Measurements from ENCODE around the gene MRPS14. TPM values are rescaled to one million over a fixed set of nuclear protein-coding genes. Genes with fewer than 3 reads are reported as not detected.

MRPS14 gene
- total RNA-seq, 3 donors from 2014 or later: 26.1 to 28.5 (median 27.8) TPM

DNA sequence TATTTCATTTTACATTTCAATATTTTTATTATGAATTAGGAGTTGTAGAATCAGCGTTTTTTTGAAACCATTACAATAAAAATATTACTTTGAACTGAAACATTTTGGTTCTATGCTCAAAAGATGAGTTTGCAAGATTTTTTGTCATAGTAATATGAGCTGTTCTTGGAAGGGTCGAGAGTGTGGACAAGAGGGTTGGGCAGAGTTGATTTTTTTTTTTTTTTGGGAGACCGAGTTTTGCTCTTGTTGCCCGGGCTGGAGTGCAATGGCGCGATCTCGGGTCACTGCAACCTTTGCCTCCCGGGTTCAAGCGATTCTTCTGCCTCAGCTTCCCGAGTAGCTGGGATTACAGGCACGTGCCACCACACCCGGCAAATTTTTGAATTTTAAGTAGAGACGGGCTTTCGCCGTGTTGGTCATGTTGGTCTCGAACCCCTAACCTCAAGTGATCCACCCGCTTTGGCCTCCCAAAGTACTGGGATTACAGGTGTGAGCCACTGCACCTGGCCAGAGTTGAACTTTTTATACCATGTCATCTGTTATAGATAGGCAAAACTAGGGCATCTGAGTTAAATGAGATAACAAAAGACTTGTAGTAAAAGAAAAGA is 20.2 kb downstream of the MRPS14 start:
- ATAC-seq (no peak), DNase-seq (no peak)
- Mint-ChIP-seq H3K36me3 (ENCODE audit: insufficient read depth) (peaks cover 29% of the 10 kb centered on the region), H3K4me3 (peak overlapping the region; percentile 65), H3K27me3 (ENCODE audit: low read depth) (no peaks in the 10 kb centered on the region), H3K4me1 (ENCODE audit: low read depth) (peaks cover 50% of the 10 kb centered on the region), H3K9me3 (no peaks in the 10 kb centered on the region)

- Mint-ChIP-seq H3K4me3 (no peak overlapping the region), H3K9me3 (no peaks in the 10 kb centered on the region), H3K36me3 (ENCODE audit: insufficient read depth) (peaks cover 22% of the 10 kb centered on the region), H3K27me3 (ENCODE audit: low read depth) (no peaks in the 10 kb centered on the region), H3K4me1 (ENCODE audit: low read depth) (peaks cover 54% of the 10 kb centered on the region)
- no peak for DNase-seq
- ATAC-seq: peak in 1 of 2 donors; percentile 6
These were observed 22.5 kb downstream of the MRPS14 start for GRCh38 chr1:175000697-175001187.

GRCh38 chr1:174999936-175000696 is 23.1 kb downstream of the MRPS14 start, which contains the start of gene CACYBP:
Gene CACYBP (plus strand): TSS chr1:174999947. CDS start chr1:175000181, 234 bp downstream.
- Mint-ChIP-seq H3K36me3 (ENCODE audit: insufficient read depth) (peaks cover 16% of the 10 kb centered on the region), H3K4me3 (no peak within 1 kb of the TSS), H3K27me3 (ENCODE audit: low read depth) (no peaks in the 10 kb centered on the region), H3K9me3 (no peaks in the 10 kb centered on the region), H3K4me1 (ENCODE audit: low read depth) (peaks cover 48% of the 10 kb centered on the region)
- ATAC-seq (peak; percentile 0), DNase-seq (peak; percentile 18)

DNA sequence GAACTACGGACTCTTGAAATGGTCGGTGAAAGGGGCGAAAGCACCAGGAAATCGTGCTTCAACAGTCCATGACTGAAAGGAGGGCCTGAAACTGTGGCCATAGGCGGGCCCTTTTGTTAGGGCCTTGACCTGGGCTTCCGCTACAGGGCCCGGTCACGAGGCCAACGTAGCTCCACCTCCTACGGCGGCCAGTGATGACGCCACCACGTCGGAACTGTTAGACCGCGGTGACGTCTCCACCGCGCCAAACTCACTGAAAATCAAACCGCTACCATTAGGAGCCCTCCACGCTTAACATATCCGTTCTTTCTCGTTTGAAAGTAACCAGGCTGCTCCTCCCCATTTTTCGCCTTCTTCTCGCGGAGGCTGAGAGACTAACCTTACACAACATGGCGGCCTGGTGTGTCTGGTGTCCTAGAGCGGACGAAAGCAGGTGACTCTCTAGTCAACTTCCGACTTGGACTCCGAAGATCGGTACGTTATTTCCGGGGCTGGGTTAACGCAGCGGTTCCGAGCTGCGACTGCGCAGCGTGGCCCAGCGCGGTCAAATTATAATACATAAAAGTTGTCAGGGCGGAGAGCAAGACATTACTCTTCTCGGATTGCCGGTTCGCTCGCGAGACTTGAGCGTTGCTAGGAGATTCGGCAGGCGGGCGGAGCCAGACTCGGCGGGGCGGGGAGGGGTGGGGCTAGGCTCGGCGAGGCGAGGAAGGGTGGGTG is 23.8 kb downstream of the MRPS14 start:
- ATAC-seq (peak; percentile 78 to 86), DNase-seq (peak; percentile 96)
- H3K4me3 Mint-ChIP-seq: no peak overlapping the region
- H3K9me3 Mint-ChIP-seq: no peaks in the 10 kb centered on the region
- peaks cover 44% of the 10 kb centered on the region for H3K4me1 Mint-ChIP-seq (ENCODE audit: low read depth)
- H3K36me3 Mint-ChIP-seq (ENCODE audit: insufficient read depth): peaks cover 15% of the 10 kb centered on the region
- no peaks in the 10 kb centered on the region for H3K27me3 Mint-ChIP-seq (ENCODE audit: low read depth)

DNA sequence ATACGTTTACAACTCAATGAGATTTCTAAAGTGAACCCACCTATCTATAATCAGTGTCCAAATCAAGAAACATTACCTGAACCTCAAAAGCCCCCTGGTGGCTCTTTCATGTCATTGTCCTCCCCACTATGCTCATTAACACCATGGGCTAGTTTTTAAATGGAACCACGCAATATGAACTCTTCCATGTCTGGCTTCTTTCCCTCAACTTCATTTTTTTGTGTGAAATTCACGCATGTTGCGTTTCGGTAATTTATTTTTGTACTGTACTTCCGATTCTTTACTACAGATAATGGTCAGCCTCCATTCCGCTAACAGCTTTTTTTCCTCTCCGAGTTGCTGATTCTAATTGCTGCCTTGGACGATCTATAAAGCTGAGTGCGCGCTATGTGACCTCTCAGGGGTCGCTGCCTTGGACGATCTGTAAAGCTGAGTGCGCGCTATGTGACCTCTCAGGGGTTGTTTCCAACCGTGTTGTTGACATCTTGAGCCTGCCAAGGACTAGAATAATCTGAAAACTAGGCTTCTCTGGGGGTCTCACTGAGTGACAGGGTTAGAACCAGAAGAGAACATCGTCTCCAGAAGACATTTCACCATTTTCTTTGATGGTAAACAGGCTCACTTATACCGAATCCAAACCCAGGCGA is 24.5 kb downstream of the MRPS14 start:
- Mint-ChIP-seq H3K36me3 (ENCODE audit: insufficient read depth) (peaks cover 9% of the 10 kb centered on the region), H3K4me1 (ENCODE audit: low read depth) (peaks cover 37% of the 10 kb centered on the region), H3K4me3 (no peak overlapping the region), H3K9me3 (no peaks in the 10 kb centered on the region), H3K27me3 (ENCODE audit: low read depth) (no peaks in the 10 kb centered on the region)
- DNase-seq (peak; percentile 25), ATAC-seq (no peak)

DNA sequence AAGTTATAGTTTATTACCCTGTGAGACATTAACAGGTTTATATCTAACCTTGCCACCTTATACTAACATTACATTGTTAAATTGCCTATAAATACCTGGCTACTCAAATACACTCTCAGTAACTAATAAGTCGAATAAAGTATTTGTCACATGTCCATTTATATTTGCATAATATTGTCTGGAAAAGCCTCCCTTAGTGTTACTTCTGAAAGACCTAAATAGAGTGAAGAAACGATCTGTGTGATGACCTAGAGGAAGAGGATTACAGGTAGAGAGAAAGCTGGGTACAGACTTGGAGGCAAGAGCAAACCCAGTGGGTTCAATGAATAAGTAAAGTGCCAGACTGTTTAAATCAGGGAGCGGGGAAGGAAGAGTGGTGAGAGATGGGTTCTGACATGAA is 26.2 kb downstream of the MRPS14 start:
- Mint-ChIP-seq H3K27me3 (ENCODE audit: low read depth) (no peaks in the 10 kb centered on the region), H3K9me3 (no peaks in the 10 kb centered on the region), H3K36me3 (ENCODE audit: insufficient read depth) (peaks cover 7% of the 10 kb centered on the region), H3K4me1 (ENCODE audit: low read depth) (peaks cover 24% of the 10 kb centered on the region), H3K4me3 (no peak overlapping the region)
- ATAC-seq (no peak), DNase-seq (no peak)

DNA sequence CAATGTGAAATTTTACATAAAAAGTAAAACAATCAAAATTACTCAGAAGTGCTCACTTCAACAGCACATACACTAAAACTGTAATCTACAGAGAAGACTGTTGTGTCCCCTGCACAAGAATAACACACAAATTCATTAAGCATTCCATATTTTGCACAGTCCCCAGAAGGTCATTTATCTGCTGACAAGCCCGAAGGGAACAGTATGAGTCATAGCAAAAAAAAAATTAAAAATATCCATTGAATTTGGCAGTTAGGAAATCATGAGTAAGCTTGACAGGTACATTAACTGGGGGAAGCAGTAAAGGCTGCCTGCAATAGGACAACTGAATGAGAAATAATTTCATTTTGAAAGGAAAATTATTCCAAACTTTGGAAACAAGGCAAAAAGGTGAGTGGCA is 26.7 kb downstream of the MRPS14 start:
- H3K27me3 Mint-ChIP-seq (ENCODE audit: low read depth): no peaks in the 10 kb centered on the region
- peaks cover 5% of the 10 kb centered on the region for H3K36me3 Mint-ChIP-seq (ENCODE audit: insufficient read depth)
- peaks cover 18% of the 10 kb centered on the region for H3K4me1 Mint-ChIP-seq (ENCODE audit: low read depth)
- no peak for DNase-seq
- H3K9me3 Mint-ChIP-seq: no peaks in the 10 kb centered on the region
- ATAC-seq: no peak
- H3K4me3 Mint-ChIP-seq: no peak overlapping the region

DNA sequence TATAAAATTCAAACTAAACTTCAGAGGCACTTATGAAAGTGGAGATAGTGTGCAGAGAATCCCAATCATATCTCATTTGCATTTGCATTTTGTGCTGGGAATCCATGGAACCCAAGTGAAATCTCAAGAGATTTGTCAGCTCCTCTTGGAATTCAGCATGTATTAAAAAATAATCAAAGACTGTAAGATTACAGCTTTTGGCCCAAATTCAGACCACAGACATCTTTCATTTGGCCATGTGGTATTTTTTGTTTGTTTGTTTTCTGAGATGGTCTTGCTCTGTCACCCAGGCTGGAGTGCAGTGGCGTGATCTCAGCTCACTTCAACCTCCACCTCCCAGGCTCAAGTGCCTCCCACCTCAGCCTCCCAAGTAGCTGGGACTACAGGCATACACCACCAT is 27.3 kb downstream of the MRPS14 start:
- Mint-ChIP-seq H3K36me3 (ENCODE audit: insufficient read depth) (peaks cover 2% of the 10 kb centered on the region), H3K4me3 (no peak overlapping the region), H3K9me3 (no peaks in the 10 kb centered on the region), H3K4me1 (ENCODE audit: low read depth) (peaks cover 15% of the 10 kb centered on the region), H3K27me3 (ENCODE audit: low read depth) (no peaks in the 10 kb centered on the region)
- DNase-seq (no peak), ATAC-seq (no peak)

- no peaks in the 10 kb centered on the region for H3K9me3 Mint-ChIP-seq
- H3K4me3 Mint-ChIP-seq: no peak overlapping the region
- no peaks in the 10 kb centered on the region for H3K27me3 Mint-ChIP-seq (ENCODE audit: low read depth)
- peaks cover 16% of the 10 kb centered on the region for H3K4me1 Mint-ChIP-seq (ENCODE audit: low read depth)
- no peak for DNase-seq
- peaks cover 2% of the 10 kb centered on the region for H3K36me3 Mint-ChIP-seq (ENCODE audit: insufficient read depth)
- ATAC-seq: no peak
These were observed 28.1 kb downstream of the MRPS14 start for GRCh38 chr1:174995121-174995520.

DNA sequence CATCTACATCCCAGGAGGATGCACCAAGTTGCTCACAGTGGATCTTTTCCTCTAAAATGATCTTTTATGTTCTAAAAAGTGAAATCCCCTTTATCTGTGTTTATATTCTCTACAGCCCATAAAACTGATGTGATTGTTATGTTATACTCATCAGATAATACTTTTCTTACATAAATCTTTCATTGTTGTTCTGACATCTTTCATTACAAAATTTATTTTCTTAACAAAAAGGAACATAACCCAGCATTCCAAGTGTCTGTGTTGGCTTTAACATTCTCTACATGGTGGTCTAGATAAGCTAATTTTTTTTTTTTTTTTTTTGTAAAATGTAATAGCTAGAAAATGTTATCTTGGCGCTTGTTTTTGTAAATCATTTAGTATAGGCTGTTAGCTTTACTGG is 31.8 kb downstream of the MRPS14 start:
- Mint-ChIP-seq H3K4me1 (ENCODE audit: low read depth) (peaks cover 25% of the 10 kb centered on the region), H3K4me3 (no peak overlapping the region), H3K9me3 (no peaks in the 10 kb centered on the region), H3K27me3 (ENCODE audit: low read depth) (no peaks in the 10 kb centered on the region), H3K36me3 (ENCODE audit: insufficient read depth) (peaks cover 14% of the 10 kb centered on the region)
- DNase-seq (no peak), ATAC-seq (no peak)

DNA sequence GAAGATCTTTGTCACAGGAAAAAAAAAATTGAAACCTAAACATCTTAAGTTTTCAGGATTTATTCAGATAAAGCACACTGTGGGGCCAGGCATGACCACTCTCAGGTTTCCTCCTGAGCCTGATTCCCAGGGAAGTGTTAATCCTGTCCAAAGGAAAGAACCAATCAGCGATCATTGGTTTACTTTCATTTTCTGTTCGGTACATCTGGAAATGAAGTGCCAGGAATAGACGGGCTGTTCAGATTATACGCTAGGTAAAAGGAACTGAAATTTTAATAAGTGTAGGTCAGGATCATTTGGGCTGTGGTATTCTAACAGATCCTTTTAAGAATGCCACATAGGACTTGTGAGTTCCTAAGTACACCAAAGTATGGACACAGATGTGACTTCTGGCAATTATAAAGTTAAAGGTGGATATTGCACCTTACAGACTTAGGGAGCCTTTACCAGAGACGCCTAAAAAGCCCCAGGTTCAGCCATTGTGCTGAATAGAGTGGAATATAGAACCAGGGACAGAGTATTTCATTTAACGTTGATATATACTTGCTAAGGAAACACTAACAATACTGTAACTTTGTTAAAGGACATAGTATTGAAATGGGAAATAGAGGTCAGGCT is 32.7 kb downstream of the MRPS14 start:
- H3K36me3 Mint-ChIP-seq (ENCODE audit: insufficient read depth): peaks cover 16% of the 10 kb centered on the region
- H3K9me3 Mint-ChIP-seq: no peaks in the 10 kb centered on the region
- peaks cover 26% of the 10 kb centered on the region for H3K4me1 Mint-ChIP-seq (ENCODE audit: low read depth)
- ATAC-seq (peak; percentile 43 to 63), DNase-seq (no peak)
- peak overlapping the region; percentile 77 for H3K4me3 Mint-ChIP-seq
- H3K27me3 Mint-ChIP-seq (ENCODE audit: low read depth): no peaks in the 10 kb centered on the region

- Mint-ChIP-seq H3K36me3 (ENCODE audit: insufficient read depth) (peaks cover 19% of the 10 kb centered on the region), H3K27me3 (ENCODE audit: low read depth) (no peaks in the 10 kb centered on the region), H3K4me3 (peak overlapping the region; percentile 63), H3K4me1 (ENCODE audit: low read depth) (peaks cover 32% of the 10 kb centered on the region), H3K9me3 (no peaks in the 10 kb centered on the region)
- ATAC-seq: no peak
- DNase-seq: no peak
These were observed 33.5 kb downstream of the MRPS14 start for GRCh38 chr1:174989536-174990220.

DNA sequence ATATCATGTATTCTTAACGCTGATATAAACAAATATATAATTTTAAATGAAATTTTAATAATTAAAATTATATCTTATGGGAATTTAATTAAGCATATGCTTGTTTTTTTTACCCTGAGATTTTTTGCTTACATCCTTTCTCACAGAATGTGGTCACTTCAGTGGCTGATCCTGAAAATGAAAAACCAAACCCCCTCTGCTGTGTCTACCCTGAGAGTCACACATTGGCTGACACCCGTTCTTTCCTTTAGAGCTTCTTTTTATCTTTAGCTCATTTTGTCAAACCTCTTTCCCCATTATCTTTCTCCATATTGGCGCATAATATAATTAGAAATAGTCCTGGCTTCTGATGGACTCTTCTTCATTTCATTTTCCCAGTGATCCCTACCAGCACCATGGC is 34.2 kb downstream of the MRPS14 start:
- Mint-ChIP-seq H3K4me1 (ENCODE audit: low read depth) (peaks cover 33% of the 10 kb centered on the region), H3K4me3 (peak overlapping the region; percentile 39)
- ATAC-seq: no peak

More for the DNA sequence above, 34.2 kb downstream of the MRPS14 start:
- H3K9me3 Mint-ChIP-seq: no peaks in the 10 kb centered on the region
- DNase-seq: no peak
- H3K27me3 Mint-ChIP-seq (ENCODE audit: low read depth): no peaks in the 10 kb centered on the region
- peaks cover 20% of the 10 kb centered on the region for H3K36me3 Mint-ChIP-seq (ENCODE audit: insufficient read depth)
